ENCODE measurements around the gene DOHH.

GRCh38 chr19:3459089-3459881 lies 41.2 kb downstream of the DOHH start:
- no peak for TF ChIP-seq CTCF (IDR thresholded peaks at IDR 0.05)
- TF ChIP-seq POLR2A (IDR thresholded peaks at IDR 0.05): no peak
- peak; percentile 41 to 83 for TF ChIP-seq POLR2AphosphoS5 (IDR thresholded peaks at IDR 0.05; ENCODE audit: insufficient read depth in 1 of 2, low read depth in 1 of 2)

Measured in vagina (tissue), 2 donors.